GM12891 (cell line): ENCODE results near the gene CD99.

Experiments
- POLR2A ChIP-seq: IDR thresholded peaks from 2 replicates; pipeline ENCODE4 v1.6.1; 2011; ENCODE audit warnings: low read depth, low read length, control low read depth
- POLR2AphosphoS5 ChIP-seq: IDR thresholded peaks from 2 replicates; pipeline ENCODE4 v1.6.1; 2011; ENCODE audit warnings: low read depth, low read length, control low read depth
- SPI1 ChIP-seq: IDR thresholded peaks from 2 replicates; pipeline ENCODE4 v1.6.1; 2011; ENCODE audit warnings: low read depth, low read length, control low read depth
- TAF1 ChIP-seq: IDR thresholded peaks from 2 replicates; pipeline ENCODE4 v1.6.1; 2011; ENCODE audit warnings: low read depth, low read length, control low read depth

DNA sequence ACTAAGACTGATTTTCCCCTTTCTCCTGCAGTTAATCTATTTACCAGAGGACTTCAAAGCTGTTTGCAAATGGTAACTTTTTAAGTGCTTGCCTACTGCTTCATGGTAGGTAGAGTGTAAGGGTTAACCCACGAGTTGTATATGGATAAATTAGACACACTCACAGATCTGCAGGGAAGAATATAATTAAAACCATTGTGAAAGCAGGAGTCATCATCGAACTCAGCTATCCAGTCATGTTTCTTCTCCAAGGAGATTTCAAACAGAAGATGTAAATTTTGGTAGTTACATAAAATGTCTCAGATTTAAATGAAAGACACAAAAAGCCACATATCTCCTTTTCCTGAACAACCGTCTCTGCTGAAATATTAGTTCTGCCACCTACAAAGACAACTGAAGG is 60.2 kb downstream of the CD99 start:
- TF ChIP-seq POLR2A (no peak), POLR2AphosphoS5 (no peak), TAF1 (no peak), SPI1 (no peak)
